Ovary (tissue), 9 donors: ENCODE measurements around the gene AGBL5. TPM values are rescaled to one million over a fixed set of nuclear protein-coding genes. Genes with fewer than 3 reads are reported as not detected.

Experiments used
- DNase-seq, 5 donors: peaks; one replicate each; pipeline ENCODE4 v3.0.0-alpha.2; 2019 to 2020
- H3K27ac ChIP-seq, 2 donors: fragments of 200-600 bp; one replicate each; pipeline versions ENCODE4 v1.5.1 to v1.8.0; 2019 to 2022
- H3K27me3 ChIP-seq: fragments of 200-600 bp; one replicate; pipeline ENCODE4 v1.8.0; 2022
- H3K36me3 ChIP-seq: fragments of 200-600 bp; sonication (generic); one replicate; pipeline ENCODE4 v1.5.1; 2019
- H3K4me1 ChIP-seq: one replicate; pipeline ENCODE4 v1.8.1; 2013; ENCODE audit warnings: mild to moderate bottlenecking, moderate library complexity; ENCODE audit not compliant: insufficient read depth
- H3K4me3 ChIP-seq: fragments of 200-600 bp; sonication (generic); one replicate; pipeline ENCODE4 v1.5.1; 2017
- H3K9me3 ChIP-seq, 2 donors: fragments of 200-600 bp in 1 of 2; sonication (generic) in 1 of 2; one replicate each; pipeline versions ENCODE4 v1.5.1 to v1.8.1; 2013 to 2019; ENCODE audit warnings: mild to moderate bottlenecking in 1 of 2, moderate library complexity in 1 of 2
- EP300 ChIP-seq: sonication (generic); formaldehyde crosslinking; IDR thresholded peaks from one replicate; pipeline ENCODE4 v1.6.1; 2017; ENCODE audit warnings: antibody characterized with exemption
- POLR2A ChIP-seq: fragments of 450-650 bp; IDR thresholded peaks from one replicate; pipeline ENCODE4 v1.6.1; 2017; ENCODE audit warnings: antibody characterized with exemption, mild to moderate bottlenecking, moderate library complexity
- WGBS, 3 donors: extraction: QIAGEN DNeasy Blood & Tissue Kit in 1 of 3; methylation state at CpG; one replicate each; pipeline versions ENCODE4 v1.1.5 to v1.1.7; 2013 to 2017; 5-methylcytosine and 5-hydroxymethylcytosine counted together
- intact Hi-C, 4 donors: fragments of 100-400 bp; cut with DNase I; formaldehyde crosslinking; loops; one replicate each; pipeline versions ENCODE4 v1.11.0 to v1.15.1; 2022 to 2023
- polyA plus RNA-seq, 2 donors: library from polyadenylated mRNA; stranded (reverse); fragments of 200-250 nt in 1 of 2; fragments of 350-450 nt in 1 of 2; fragmentation: Illumina TruSeq in 1 of 2; extraction: RNeasy Lipid Tissue Mini Kit (QIAGEN cat#74804) in 1 of 2; gene quantifications; one replicate each; pipeline ENCODE4 v1.2.3, GENCODE V29; 2013 to 2014
- total RNA-seq, 7 donors: library from RNA; depleted of rRNA in 2 of 7; stranded (reverse); fragments of >200 nt in 2 of 7; fragmentation: NEBNext Ultra II Directional in 3 of 7; extraction: Animal tissue kit (Norgen Biotek cat#: 25700) in 3 of 7; gene quantifications; one replicate each; pipeline versions ENCODE4 v1.1.0 to v1.2.4, GENCODE V29; 2016 to 2023
- TF ChIP-seq, protein P1 (sequence below), 3 donors: fragments of 450-650 bp in 2 of 3; fragments of 200-600 bp in 1 of 3; IDR thresholded peaks; one replicate each; pipeline versions ENCODE4 v1.5.1 to v1.8.0; 2016 to 2022; ENCODE audit warnings: antibody characterized with exemption in 3 of 3, mild to moderate bottlenecking in 1 of 3
- donor health status: DM: no; HTN: no; CAD: no; lungs with moderate emphysema.
- donor health status: DM: no; HTN: no; CAD: no.
- donor health status: Bipolar disorder and iron deficiency.
- donor health status: DM: yes; HTN: yes; CAD: no.
- donor health status: DM: no; HTN: no; CAD: no.
- donor health status: DM: yes; HTN: yes; CAD: no.

AGBL5 gene
- total and polyA plus RNA-seq, 9 donors = 11.7 to 26.9 (median 23.9) TPM

DNA sequence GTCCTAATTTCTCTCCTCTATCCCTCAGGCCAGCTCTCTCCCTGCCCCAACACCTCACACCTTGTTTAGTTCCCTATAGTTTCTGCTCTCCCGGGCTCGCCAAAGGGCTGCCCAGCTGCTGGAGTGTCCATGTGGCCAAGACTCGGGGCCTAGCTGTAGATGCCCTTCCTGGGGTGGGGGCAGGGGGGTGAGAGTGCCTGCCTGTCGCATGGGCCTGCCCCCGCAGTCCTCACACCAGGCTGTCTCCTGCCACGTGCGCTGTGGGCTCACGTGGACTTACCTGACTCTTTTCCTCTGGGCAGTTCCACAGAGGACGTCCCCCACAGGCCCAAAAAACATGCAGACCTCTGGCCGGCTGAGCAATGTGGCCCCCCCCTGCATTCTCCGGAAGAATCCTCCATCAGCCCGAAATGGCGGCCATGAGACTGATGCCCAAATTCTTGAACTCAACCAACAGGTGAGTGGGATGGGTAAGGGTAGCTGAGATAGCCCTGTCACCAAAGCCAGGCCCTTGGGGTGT lies 26.1 kb upstream of the AGBL5 start:
- H3K9me3 ChIP-seq = no peaks in the 10 kb centered on the region
- no peak for TF ChIP-seq EP300
- TF ChIP-seq, protein P1, sequence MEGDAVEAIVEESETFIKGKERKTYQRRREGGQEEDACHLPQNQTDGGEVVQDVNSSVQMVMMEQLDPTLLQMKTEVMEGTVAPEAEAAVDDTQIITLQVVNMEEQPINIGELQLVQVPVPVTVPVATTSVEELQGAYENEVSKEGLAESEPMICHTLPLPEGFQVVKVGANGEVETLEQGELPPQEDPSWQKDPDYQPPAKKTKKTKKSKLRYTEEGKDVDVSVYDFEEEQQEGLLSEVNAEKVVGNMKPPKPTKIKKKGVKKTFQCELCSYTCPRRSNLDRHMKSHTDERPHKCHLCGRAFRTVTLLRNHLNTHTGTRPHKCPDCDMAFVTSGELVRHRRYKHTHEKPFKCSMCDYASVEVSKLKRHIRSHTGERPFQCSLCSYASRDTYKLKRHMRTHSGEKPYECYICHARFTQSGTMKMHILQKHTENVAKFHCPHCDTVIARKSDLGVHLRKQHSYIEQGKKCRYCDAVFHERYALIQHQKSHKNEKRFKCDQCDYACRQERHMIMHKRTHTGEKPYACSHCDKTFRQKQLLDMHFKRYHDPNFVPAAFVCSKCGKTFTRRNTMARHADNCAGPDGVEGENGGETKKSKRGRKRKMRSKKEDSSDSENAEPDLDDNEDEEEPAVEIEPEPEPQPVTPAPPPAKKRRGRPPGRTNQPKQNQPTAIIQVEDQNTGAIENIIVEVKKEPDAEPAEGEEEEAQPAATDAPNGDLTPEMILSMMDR (IDR thresholded peaks at IDR 0.05) = no peak
- peaks cover 7% of the 10 kb centered on the region for H3K4me1 ChIP-seq
- H3K4me3 ChIP-seq = no peak overlapping the region
- 85 to 88% (median 88%) methylated on average over 13 of the region's 13 CpGs for WGBS, 3 donors
- no peak overlapping the region for H3K27ac ChIP-seq
- H3K27me3 ChIP-seq = no peaks in the 10 kb centered on the region
- intact Hi-C loops = no loop called here
- DNase-seq = no peak
- no peaks in the 10 kb centered on the region for H3K36me3 ChIP-seq

DNA sequence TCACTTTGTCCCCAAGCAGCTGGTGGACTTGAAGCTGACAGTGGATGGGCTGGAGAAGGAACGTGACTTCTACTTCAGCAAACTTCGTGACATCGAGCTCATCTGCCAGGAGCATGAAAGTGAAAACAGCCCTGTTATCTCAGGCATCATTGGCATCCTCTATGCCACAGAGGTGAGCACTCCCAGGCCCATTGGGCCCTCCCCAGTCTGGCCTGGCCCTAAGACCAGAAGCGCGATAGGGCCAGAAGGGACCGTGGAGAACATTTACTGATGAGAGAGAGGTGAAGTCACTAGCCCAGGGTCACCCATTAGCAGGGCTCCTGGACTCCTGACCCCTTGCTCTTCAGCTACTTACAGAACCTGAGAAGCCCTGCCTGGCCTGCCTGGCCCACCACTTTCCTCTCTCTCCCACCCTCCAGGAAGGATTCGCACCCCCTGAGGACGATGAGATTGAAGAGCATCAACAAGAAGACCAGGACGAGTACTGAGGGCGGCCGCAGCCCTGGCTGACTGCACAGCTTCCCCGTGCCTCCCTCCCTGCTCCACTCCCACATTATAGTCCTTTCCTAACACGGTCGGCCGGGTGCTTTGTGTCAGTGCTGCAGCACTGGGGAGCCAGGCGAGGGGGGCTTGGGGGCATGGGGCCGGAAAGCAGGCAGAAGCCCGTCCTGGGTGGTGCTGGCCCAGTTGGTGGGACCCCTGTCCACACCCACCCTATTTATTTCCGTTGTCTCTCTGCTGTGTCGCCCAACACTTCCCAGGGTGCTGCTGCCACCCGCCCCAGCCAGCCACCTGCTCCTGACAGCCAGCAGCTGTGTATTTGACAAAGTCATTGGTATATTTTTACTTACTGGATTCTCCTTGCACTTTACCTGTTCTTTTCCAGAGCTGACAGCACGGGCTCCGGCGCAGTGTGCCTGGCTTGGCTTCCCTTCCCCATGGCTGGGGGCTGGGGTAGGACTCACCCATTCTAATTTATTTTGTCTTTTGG lies 25.3 kb upstream of the AGBL5 start:
- no peak for DNase-seq
- intact Hi-C loops = no loop called here
- Histone ChIP-seq H3K27me3 (no peaks in the 10 kb centered on the region), H3K4me1 (peaks cover 4% of the 10 kb centered on the region), H3K9me3 (no peaks in the 10 kb centered on the region), H3K27ac (no peak overlapping the region), H3K36me3 (no peaks in the 10 kb centered on the region), H3K4me3 (no peak overlapping the region)
- TF ChIP-seq EP300 = no peak
- TF ChIP-seq, protein P1 (IDR thresholded peaks at IDR 0.05) = no peak
- no peak for TF ChIP-seq POLR2A
- 80 to 84% (median 84%) methylated on average over 24 of the region's 24 CpGs for WGBS, 3 donors

DNA sequence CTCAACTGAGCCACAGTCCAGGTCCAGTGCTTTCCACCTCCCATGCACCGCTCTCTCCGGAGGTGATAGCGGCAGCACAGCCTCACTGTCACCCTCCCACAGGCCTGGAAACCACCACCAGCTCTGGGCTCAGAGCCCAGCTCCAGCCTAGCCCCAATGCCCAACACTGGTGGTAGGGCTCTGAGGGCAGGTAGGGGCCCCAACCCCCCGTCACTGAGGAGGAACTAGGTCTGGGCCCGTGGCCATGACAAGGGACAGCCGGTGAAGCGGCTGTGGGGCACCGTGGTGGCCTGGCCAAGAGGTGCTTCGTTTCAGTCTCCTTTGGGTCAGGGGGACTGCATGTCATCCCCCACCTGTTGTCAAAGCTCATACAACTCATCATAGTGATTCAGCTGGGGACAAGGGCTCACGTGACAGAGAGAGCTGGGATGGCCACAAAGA lies 24.2 kb upstream of the AGBL5 start:
- 83 to 90% (median 87%) methylated on average over 10 of the region's 10 CpGs for WGBS, 3 donors
- H3K4me1 ChIP-seq = no peaks in the 10 kb centered on the region
- H3K27ac ChIP-seq = no peak overlapping the region
- intact Hi-C loops = no loop called here
- H3K9me3 ChIP-seq = no peaks in the 10 kb centered on the region
- no peaks in the 10 kb centered on the region for H3K27me3 ChIP-seq
- DNase-seq = no peak
- H3K4me3 ChIP-seq = no peak overlapping the region
- no peak for TF ChIP-seq POLR2A
- no peak for TF ChIP-seq EP300
- TF ChIP-seq, protein P1 (IDR thresholded peaks at IDR 0.05) = no peak
- no peaks in the 10 kb centered on the region for H3K36me3 ChIP-seq

DNA sequence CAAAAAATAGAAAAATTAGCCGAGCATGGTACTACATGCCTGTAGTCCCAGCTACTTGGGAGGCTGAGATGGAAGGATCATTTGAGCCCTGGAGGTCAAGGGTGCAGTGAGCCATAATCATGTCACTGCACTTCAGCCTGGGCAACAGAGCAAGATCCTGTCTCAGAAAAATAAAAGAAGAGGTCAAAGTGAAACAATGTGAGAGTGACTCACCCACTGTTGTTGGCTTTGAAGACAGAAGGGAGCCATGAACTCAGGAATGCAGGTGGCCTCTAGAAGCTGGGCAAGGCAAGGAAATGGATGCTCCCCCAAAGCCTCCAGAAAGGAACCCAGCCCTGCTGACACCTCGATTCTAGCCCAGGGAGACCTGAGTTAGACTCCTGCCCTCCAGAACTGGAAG lies 22.4 kb upstream of the AGBL5 start:
- H3K4me3 ChIP-seq = no peak overlapping the region
- no peaks in the 10 kb centered on the region for H3K36me3 ChIP-seq
- WGBS, 3 donors = 86 to 92% (median 91%) methylated on average over 2 of the region's 2 CpGs
- no peak for DNase-seq
- no peaks in the 10 kb centered on the region for H3K27me3 ChIP-seq
- TF ChIP-seq, protein P1 (IDR thresholded peaks at IDR 0.05) = no peak
- TF ChIP-seq EP300 (no peak), POLR2A (no peak)
- H3K9me3 ChIP-seq = no peaks in the 10 kb centered on the region
- no peak overlapping the region for H3K27ac ChIP-seq
- peaks cover under 1% of the 10 kb centered on the region for H3K4me1 ChIP-seq
- intact Hi-C loops = no loop called here
